ENCODE data around the gene APOA4.
A peak's percentile ranks its signal among the peaks of the same experiment; 100 is the strongest.

APOA4 gene

DNA sequence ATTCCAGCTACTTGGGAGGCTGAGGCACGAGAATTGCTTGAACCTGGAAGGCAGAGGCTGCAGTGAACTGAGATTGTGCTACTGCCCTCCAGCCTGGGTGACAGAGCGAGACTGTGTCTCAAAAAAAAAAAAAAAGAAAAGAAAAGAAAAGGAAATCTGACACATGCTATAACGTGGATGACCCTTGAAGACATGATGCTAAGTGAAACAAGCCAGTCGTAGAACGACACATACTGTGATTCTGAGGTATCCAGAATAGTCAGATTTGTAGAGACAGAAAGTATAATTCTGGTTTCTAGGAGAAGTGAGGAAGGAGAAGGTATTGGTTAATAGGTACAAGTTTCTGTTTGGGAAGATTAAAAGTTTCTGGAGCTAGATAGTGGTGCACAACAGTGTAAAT lies 24.7 kb downstream of the APOA4 start:
- no peak for DNase-seq (ENCODE audit: low spot score)

DNA sequence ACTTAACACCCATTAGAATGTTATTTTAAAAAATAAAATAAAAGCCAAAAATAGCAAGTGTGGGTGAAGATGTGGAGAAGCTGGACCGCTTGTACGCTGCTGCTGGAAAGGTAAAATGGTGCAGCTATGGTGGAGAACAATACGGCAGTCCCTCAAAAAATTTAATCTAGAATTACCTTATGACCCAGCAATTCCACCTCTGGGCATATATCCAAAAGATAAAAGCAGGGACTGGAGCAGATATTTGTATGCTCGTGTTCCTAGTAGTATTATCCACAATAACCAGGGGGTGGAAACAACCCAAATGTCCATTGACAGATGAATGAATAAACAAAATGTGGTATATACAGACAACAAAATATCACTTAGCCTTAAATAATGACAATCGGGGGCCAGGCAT lies 25.3 kb downstream of the APOA4 start:
- DNase-seq (ENCODE audit: low spot score): no peak

DNA sequence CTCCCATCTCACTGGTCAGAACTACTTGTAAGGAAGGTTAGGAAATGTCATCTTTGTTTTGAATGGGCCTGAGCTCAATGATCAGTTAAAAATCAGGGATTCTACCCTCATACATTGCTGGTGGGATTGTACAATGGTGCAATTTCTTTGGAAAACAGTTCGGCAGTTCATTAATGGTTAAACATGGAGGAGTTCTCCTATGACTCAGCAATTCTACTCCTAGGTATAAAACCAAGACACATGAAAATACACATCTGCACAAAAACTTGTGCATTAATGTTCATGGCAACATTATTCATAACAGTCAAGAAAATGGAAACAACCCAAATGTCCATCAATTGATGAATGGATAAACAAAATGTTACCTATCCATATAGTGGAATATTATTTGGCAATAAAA lies 26.6 kb downstream of the APOA4 start:
- DNase-seq (ENCODE audit: low spot score): no peak

DNA sequence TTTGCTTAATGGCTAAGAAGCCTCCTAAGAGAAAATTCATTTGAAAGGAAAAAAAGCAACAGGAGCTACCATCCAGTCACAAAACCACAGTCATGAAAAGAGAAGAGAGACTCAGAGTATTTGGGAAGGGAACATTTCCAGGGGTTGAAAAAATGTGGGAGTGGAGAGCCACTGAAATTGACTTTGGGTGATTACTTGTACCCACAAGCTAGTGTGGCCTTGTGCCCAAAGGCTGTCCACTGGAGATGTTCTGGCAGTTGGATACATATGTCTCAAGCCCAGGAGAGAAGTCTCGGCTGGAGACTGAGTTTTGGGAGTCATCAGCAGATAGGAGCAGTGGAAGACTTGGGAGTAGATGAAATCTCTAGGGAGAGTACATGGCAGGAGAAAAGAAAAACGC lies 28.3 kb downstream of the APOA4 start:
- DNase-seq (ENCODE audit: low spot score): no peak

DNA sequence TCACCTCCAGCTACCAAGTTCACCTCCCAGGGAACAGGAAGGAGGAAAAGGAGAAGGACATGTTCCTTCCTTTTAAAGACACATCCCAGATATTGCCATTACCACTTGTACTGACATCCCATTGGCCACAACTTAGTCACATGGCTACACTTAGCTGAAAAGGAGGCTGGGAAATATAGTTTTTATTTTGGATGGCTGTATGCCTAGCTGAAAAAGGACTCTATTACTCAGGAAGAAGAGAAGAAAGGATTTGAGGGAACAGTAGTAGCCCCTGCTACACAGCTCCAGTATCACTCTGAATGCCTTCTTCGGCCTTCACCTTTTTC lies 29.4 kb downstream of the APOA4 start:
- no peak for DNase-seq (ENCODE audit: low spot score)

DNA sequence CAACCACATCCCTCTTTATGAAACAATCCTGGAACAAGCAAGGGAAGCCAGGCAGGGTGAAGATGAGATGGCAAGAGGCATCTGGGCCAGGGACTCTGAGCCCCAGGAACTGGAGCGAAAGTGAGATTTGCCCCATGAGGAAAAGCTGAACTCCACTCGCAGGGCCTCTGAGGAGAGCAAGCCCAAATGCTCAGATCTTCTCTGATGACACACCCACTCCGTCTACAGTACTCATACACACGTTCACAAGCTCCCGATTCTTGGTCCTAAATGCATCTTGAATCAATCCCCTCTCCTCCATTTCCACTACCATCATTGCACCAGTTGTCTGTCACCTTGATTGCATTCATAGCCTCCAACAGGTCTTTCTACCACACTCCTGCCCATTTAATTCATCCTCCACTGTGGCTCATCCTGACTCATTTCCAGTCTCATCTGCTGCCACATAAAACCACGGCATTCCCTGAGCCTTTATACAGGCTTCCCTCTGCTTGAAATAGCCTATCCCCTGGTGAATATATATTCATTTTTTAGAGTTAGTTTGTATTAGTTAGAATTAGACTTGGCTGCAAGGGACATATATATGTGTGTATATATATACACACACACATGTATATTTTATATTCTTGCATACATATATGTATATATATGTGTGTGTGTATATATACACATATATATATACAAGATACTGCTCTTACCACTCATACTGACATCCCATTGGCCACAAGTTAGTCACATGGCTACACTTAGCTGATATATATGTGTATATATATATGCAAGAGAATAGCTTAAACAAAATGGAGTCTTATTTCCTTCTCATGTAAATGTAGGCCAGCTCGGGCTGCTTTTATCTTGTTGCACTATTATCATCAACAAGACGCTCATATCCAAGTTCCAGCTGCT lies 30.0 kb downstream of the APOA4 start:
- DNase-seq (ENCODE audit: low spot score): peak; percentile 50

DNA sequence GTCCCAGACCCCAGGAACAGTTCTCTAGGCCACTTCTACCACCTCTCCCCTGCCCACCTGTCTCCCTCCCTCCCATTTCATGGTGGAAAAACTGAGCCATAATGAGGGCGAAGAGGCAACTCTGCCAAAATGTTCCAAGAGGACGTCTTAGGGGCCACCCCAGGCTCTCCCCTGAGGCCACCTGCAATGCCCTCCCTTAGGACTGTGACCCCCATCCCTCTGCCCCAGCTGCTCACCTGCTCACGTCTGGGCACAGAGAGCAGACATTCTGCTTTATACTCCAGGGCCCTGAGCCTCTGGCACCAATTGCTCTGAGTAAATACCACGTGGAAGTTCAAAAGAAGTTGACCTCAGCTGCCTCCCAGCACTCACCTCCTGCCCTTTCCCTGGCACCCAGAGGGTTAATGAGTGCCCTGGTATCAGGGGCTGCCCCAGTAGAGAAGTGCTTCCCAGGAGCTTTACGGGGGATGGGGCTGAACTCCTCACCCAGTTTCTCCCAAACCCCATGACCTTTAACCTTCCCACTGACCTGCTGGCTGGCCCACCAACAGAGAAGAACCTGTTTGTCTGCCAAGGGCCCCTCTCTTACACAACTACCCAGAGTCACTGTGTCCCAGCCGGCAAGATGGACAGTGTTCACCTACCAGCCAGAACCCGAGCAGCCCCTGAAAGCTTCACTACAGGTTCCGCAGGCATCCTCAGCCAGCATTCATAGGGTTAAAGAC lies 30.8 kb downstream of the APOA4 start:
- no peak for DNase-seq (ENCODE audit: low spot score)

DNA sequence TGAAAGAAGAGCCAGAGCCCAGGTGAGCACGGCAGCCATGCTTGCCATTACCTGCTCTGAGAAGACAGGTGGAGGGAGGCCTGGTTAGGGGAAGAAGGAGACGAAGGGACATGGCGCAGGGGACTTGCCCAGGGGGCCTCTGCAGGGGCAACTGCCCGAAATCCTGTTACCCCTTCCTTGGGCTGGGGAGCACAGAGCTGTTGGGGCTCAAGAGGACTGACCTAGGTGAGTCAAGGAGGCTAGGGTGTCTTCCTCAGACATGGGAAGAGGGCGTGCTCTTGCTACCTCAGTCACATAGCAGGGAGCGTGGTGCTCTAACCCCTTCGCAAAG lies 31.3 kb downstream of the APOA4 start, which contains the start of gene APOA5:
Gene APOA5 (minus strand): TSS at position 67 of the 331 bp plus-strand sequence. CDS start 19 bp downstream, at position 48.
- DNase-seq (ENCODE audit: low spot score): no peak

DNA sequence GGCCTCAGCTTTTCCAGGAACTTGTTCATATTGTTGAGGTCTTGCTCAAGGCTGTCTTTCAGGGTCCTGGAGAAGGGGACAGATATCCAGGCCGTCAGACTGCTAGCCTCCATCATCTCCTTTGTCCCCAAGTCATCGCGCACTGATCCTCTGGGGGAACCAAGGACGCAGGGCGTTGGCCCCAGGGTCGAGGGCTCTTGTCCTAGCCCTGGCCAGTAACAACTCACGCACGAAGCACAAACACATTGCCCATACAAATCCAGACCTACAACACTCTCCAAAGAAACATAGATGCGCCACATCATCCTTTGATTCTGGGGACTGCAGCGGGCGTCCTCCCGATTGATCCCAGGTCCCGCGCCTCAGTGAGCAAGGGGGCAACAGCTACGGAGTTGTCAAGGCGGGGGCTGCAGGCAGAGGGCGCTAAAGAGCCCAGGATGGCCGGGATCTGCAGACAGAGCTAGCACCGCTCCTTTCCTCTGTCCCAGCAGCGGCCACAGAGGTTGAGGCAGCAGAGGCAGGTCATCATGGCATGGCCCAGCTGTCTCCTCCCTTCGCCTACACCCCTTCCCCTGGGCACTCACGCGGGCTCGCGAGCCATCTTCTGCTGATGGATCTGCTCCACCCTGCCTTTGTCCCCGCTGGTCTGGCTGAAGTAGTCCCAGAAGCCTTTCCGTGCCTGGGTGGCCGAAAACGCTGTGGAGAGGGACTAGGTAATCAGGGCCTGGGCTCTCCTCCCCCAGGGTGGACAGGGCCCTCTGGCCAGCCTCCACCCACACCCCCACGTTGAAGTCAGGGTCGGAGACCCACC lies 31.9 kb downstream of the APOA4 start:
- peak; percentile 68 for DNase-seq (ENCODE audit: low spot score)

DNA sequence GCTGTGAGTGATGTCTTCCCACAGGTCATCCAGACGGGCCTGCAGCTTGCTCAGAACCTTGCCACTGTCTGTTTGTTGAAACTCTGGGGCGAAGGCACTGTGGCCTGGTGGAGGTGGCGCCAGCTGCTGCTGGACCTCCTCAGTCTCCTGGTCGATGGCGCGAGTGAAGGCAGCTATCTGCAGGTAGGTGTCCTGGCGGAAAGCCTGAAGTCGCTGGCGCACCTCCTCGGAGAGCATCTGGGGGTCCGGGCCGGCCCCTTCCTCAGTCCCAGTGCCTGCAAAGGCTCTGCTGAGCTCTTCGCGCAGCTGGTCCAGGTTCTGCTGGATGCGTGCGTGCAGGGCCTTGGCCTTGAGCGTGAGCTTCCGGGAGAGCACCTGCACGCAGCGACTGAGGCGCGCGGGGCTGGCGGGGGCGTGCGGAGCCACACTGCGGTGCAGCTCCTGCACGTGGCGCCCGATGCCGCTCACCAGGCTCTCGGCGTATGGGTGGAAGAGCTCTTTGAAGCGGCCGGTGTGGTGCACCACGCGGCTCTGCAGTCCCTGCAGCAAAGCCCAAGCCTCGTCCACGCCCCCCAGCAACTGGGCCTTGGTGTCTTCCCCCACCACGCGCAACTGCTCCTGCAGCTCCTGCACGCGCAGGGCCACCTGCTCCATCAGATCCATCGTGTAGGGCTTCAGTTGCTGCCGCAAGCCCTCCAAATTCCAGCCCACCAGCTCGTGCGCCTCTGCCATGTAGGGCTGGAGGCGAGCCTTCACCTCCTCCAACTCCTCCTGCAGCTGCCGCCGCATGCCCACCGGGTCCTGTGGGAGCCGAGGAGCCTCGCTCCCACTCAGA lies 32.7 kb downstream of the APOA4 start:
- no peak for DNase-seq (ENCODE audit: low spot score)

DNA sequence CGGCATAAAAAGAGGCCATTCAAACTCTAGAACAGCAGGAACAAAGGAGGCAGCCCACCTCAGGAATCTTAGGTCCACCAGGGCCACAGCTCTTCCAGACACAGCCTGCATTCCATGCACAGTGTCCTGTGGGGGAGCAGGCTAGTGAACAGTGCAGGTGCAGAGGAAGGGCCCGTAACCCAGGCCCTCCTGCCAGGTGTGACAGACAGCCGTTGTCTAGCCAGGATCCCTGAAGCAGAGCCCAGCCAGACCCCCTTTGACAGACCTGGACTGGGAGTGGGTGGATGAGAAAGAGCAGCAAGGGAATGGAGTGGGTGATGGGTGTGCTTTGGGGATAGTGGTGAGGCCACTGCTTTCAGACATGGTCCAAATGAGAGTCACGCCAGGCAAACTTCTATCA lies 34.1 kb downstream of the APOA4 start:
- no peak for DNase-seq (ENCODE audit: low spot score)

DNA sequence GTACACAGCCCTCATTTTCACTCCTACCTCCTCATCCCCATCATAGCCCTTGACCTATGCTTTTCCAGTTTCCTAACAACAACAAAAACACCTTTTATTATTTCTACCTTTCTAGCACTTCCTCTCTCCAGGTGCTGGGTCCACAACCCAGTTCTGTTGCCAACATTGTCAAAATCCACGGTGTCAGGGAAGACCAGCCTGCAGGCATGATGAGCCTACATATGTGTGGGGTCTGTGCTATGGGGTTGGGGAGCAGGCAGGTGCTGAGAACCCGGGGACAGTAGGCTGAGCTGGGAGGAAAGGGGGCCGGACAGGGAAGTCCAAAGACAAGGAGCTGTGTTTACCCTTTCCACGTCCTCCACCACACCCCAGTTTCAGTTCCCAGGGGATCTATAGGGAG lies 34.6 kb downstream of the APOA4 start:
- no peak for DNase-seq (ENCODE audit: low spot score)

DNA sequence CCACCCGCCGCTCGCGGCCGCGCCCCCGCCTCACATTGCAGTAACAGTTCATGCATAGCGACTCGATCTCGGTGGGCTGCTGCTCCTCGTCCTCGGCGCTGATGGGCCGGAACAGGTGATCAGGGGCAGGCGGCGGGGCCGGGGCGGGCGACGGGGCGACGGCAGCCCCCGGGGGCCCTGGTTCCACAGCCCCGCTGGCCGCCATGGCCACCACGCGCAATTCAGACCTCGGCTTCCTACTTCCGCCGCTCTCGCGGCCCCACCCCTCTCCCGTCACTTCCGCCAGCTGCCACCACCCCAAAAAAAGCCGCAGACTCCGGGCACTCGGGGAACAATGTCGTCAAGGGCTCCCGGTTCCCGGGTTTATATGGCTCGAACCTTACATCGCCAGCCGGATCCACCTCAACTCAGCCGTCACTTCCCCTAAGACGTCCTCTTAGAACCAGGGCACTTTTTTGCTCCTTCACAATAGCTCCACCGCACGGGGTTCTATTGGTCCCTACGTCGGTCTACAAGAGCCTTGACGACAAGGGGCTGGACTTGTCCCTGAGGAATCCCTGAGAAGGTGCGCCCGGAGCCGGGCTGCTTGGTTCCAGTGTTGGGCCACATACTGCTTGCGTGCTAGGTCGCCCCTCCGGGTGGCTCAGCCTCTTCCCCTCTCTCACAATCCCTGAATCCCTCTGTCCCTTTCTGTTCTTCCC lies 35.2 kb downstream of the APOA4 start, which contains the start of gene ZPR1:
Gene ZPR1 (minus strand): TSS at position 238 of the 701 bp plus-strand sequence. CDS start 33 bp downstream, at position 205.
- DNase-seq (ENCODE audit: low spot score): peak; percentile 78

DNA sequence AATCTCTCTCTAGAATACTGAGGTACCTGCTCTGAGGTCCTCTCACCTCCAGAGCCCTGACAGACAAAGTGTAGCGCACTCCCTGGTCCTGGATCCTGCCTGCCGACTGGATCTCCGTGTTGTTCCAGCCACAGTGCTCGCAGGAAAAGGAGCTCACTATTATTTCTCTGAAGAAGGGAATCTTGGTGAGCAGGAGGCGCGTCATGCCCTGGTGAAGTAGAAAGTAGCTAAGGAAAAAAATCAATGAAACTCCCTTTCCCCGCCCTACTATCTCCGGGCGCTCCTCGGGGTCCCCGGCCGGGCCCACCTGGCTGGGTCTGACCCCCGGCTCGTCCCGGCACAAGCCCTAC lies 35.7 kb downstream of the APOA4 start:
- DNase-seq (ENCODE audit: low spot score): no peak

DNA sequence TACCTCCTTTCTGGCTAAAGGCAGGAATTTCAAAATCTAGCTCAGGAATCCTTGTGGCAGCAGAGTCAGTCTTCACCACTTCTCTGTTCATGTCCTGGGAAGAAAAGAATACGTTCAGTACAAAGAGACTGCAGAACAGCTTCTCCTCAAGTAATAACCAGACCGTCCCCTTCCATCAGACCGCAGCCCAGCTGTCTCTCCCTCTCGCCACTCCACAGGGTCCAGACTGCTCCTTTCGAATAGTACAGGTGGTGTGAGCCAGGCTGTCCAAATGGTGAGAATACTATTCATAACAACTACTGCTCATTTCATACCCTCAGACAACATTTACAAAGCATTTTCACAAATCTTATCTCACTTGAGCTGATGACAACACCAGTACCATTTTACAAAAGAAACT lies 36.1 kb downstream of the APOA4 start:
- no peak for DNase-seq (ENCODE audit: low spot score)

DNA sequence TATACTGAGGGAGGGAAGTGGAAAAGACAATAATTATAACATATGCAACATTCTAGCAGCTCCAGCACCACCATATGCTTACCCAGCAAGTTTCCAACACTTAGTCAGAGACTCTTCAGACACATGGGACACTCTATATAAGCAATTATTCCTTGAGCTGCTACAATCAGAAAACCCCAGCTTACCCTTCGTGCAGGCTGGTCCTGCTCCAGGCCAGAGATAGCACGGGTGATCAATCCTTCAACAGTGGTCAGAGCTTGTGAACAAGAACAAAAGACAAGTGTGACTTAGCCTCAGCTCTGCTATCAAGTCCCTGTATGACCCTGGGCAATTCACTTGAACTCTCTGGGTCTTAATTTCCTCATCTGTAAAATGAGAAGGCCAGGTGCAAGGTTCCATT lies 36.8 kb downstream of the APOA4 start:
- DNase-seq (ENCODE audit: low spot score): no peak

DNA sequence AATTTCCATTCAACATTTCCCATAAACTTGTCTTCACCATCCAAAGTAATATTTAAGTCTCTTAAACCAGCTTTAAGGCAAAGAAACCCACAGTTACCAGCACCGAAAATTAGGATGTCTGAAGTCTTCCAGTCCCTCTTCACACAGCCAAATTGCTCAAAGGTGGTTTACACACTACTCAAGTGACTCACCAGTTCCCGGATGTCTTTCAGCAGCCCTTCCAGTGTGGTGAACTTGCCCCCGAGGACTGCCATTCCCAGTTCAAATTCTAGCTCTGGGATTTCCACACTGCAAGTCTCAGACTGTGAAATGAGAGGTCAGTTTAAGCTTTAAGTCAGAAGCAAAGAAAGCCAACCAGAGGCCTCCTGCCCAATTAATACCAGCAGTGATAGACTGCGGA lies 40.4 kb downstream of the APOA4 start:
- DNase-seq (ENCODE audit: low spot score): no peak

DNA sequence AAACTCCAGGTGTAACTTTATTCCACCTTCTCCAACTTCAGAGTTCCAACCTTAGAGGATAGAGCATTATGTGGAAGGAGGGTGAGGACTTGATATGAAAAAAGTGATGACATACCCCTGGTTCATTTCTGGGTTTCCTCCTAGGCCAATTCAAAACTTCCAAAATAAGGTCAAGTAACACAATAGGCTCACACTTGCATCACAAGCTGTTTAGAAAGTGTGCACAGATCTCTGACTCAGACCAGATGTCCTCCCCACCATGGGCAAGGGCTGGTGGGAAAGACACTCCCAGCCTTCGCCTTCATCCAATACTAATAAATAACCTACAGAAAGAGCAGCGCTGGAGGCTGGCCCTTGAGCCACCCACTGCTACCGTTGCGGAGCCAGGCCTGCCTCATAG lies 44.5 kb downstream of the APOA4 start:
- no peak for DNase-seq (ENCODE audit: low spot score)

DNA sequence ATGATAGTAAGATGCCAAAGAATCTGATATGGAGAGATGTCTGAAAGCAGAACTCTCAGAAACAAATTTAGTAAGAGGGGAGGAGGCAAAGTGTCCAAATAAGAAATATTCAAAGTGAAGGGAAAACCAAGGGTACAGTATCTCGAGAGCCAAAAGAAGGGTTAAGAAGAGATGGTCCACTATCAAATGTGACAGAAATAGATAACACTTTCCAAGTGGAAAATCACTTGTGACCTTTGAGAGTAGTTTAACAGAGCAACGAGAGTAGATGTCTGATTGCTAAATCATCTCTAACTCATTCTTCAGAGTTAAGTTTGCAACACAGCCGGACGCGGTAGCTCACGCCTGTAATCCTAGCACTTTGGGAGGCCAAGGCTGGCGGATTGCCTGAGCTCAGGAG lies 46.0 kb downstream of the APOA4 start:
- no peak for DNase-seq (ENCODE audit: low spot score)

DNA sequence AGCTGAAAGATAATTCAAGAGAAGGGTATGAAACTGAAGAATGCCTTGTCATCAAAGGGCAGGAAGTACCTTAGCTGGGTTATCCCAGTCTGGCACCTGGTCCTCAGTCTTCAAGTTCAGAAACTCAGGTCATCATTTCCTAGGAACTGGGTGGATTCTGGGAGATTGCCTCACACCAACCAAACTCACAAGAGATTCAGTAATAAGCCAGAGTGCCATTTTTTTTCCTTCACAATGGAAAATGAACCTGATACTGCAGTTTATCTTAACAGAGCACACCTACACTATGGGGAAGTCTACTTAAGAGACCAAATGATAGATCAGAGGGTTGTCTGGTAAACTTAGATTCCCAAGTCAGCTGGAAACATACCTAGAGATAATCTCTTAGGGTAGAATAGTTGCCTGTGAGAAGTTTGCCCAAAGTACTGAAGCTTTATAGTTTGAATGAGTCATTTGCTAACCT lies 46.6 kb downstream of the APOA4 start:
- no peak for DNase-seq (ENCODE audit: low spot score)

DNA sequence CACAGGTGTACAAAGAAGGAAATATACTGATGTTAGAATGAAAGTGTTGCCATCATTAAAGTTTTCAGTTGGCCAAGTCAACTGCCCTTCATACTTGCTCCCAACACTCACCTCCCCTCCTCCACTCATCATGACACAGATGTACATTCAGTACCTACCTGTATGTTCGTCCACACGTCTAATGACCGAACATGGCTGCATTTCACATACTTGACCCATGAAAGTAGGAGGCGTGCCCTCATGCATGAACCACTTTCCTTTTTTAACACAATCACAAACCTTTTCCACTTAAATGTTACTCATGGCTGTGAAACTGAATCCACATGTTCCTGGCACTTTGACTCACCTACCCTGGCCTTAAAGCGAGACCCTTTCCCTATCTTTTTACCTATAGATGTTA lies 47.1 kb downstream of the APOA4 start:
- DNase-seq (ENCODE audit: low spot score): no peak
